ENCODE measurements around the gene LGR4.

Gene LGR4

DNA sequence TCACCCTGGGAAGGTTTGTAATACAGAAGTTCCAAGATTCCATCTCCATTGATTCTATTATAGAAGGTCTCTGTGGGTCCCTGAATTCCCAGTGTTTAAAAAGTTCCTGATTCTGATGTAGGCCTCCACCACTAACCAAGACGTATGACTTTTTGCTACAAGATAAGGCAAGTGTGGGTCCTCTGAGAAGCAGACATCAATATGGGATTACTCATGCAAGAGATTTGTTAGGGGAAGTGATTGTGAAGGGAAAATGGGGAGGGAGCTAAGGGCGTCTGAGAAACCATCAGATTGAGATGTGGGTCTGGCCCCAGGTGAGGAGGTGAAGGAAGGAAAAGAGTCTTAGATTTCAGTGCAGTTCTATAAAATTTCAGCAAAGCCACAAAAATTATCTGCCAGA is 10.2 kb upstream of the LGR4 start:
- no peak for DNase-seq

DNA sequence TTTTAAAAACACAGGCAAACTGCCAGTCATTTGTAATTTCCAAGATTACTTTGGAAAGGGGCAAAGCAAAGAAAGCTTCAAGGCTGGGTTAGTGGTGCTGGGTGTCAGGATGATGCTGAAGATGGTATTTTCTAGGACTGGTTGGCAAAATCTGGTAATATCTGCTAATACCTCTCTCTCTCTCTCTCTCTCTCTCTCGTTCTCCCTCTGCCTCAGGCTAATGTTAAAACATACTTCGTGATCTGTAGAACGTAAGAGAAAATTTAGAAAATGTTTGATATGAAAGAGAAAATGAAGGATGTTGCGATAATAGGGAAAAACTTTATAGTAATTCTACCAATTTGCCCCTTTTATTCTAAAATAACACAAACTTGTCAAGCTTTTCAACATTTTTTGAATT is 9.4 kb upstream of the LGR4 start:
- no peak for DNase-seq

DNA sequence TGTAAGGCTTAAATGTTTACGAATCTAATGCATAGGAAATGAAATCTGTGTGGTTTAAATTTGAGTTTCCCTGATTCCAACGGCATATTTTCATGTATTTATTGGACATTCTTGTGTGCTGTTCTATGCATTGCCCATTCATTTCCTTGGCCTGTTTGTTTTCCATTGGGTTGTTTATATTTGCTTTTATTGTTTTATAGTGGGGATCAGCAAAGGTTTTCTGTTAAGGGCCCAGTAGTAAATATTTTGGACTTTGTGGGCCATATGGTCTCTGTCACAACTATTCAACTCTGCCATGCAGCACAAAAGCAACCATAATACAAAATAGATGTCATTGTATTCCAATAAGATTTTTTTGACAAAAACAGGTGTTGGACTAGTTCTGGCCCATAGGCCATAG is 5.2 kb upstream of the LGR4 start:
- no peak for DNase-seq

GRCh38 chr11:27477243-27477642 is 4.7 kb upstream of the LGR4 start:
- no peak for DNase-seq

GRCh38 chr11:27475622-27476021 is 3.0 kb upstream of the LGR4 start:
- no peak for DNase-seq

- no peak for DNase-seq
These were observed 422 bp upstream of the LGR4 start for GRCh38 chr11:27473017-27473406.

- no peak for DNase-seq
These were observed 797 bp downstream of the LGR4 start for GRCh38 chr11:27471589-27472397.

DNA sequence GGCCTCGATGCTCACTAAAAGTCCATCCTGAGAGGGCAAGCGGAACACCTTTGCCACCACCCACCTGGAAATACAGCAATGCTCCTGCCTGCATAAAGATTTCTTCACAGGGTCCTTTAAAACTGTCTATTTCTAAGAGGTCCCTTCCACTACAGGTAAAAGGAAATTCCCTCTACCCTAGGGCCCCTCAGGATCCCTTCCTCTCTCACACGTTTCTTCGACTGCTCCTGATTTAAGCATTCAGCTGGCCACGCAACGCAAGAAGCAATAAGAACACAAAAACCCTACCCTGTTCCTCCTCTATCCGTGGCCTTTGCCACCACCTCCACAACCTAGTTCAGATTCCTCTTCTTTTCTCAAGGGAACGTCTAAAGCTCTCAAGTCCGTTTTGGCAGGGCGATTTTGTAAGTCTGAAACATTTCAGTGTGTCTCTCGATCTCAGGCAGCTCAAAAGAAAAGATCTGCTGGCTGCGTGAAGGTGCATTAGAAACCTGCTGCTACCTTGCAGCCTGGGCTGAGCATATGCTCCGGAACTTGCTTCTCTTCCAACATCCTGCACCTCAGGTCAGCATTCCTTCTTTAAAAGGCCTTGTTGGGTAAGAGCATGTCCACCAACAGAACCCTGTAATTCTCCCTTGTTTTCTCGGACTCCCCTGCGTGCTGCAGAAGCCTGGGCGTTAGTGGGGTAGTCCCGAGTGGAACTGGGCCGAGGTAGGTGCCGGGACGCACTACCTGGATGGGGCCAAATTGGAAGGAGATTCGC is 1.6 kb downstream of the LGR4 start:
- no peak for DNase-seq

GRCh38 chr11:27470166-27470565 is 2.4 kb downstream of the LGR4 start:
- DNase-seq = no peak

DNA sequence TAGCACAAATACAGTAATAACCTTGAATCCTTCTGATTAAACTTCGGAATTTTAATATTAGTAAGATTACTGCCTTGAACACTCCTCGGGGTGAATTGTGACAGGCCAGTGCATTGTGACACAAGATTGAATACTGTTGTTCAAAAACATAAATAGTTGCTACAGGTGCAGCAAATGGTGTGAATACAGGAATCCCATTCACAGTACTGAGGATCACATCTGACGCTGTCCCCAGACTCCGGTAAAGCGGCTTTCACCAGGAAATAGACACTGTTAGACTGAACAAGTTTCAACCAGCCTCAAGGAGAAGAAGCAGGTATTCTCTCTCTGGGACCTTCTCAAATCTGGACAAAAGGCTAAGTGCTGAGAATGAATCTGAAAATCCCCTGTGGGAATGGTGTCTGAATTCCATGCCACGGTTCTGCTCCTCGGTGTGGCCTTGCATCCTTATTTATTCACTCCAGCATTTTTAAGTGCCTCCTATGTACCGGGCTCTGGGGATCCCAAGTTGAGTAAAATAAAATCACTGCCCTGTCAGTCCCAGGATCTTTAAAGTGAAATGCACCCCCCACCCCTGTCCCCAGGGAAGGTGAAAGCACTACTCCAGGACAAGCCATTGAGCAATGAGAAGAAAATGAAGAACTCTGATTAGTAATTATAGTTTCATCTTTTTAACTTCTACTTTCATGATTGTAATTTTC is 3.4 kb downstream of the LGR4 start:
- DNase-seq = no peak

DNA sequence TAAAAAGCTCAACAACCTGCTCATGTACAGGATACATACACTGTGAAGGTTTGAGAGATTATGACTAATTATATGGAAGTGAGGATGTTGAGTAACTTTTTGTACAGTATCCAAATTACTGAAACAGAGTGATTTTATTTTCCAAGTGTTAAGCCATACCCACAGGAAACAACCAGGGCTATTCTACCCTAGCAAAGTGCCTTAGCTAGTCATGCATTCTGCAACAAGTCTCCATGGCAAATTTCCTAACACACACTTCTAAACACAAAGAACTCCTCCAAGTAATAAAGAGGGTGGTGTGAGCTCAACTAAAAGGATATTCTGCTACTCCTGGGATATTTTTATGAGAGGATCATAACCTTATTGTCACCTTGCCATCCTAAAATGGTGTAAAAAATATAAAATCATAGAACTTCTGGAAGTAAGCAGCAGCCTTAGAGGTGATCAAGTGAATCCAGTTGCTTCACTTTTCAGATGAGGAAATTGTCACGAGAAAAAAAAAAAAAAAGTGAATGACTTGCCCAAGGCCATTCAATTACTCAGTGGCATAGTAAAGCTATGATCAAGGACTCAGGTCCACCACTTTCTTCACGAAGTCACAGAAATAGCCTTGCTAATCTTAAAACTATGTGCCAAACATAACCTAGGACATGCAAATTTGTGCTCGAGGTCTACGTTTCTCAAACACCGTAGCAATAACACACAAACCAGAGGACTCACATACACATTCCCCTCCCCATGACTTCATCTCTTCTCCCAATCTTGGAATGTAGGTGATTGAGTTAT is 4.2 kb downstream of the LGR4 start:
- no peak for DNase-seq

GRCh38 chr11:27467181-27467913 is 5.2 kb downstream of the LGR4 start:
- DNase-seq = no peak

DNA sequence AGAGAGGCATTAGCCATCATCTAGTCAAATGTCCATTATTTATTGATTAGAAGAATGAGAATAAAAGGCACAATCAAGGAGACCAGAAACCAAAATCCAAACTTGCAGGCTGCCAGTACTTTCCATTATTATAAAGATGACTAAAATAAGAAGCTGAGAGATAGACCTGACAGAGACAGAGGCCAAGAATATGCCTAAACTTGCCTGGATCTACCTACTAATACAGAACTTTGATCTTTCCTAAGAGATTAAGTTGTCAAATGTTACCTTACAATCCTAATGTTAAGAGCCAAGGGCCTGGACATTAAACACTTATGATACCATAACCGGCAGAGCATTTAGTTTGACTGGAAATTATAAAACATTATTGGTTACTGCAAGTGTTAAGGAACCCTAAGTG is 6.2 kb downstream of the LGR4 start:
- no peak for DNase-seq

DNA sequence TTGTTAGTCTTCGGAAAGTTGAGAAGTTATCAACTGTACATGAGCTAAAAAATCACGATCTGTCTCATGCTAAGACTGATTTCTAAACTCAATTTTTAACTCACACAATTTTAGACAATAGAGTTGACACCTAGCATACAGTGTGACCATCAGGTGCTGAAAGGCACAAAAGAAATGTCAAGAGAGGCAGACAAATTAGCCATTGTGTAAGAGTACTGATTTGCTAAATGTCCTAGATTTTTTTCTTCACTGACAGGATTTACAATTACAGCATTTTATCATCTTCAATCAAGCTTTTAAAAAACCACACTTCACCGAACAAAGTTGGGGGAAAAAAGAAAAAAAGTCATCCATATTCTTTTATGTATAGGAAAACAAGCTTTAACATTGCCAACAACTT is 7.0 kb downstream of the LGR4 start:
- DNase-seq = no peak

DNA sequence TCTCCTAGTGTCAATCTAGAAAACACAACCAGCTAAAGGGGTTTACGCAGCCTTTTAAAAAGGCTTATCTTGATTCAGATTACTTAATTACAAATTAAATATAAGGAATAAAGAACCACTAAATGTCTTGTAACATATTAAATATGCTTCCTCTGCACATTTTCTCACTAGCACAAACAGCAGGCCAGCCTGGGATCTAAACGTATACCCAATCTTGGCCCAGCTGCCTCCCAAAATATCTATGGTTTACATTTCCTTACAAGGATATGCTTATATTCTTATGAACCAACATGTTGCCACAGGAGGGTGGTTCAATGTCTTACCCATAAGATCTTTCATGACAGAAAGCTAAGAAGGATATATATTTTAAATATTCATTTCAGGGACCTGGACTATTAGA is 7.7 kb downstream of the LGR4 start:
- no peak for DNase-seq

- no peak for DNase-seq
These were observed 8.3 kb downstream of the LGR4 start for GRCh38 chr11:27464289-27464696.

DNA sequence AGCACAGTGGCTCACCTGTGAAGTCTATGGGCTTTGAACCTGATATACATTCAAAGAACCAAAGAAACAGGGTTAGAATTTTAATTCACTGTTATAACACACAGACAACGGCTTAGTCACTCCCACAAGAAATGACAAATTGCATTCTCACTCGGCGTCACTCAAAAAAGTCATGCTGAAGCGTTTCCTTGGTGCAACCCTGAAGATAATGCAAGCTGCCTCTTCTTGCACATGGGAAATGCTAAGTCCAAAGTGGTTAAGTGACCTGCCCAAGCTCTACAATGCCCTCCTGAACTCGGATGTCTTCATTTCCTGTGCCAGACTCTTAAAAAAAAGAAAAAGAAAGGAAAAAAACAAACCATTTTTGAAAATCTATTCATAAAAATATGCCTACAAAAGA is 10.0 kb downstream of the LGR4 start:
- DNase-seq = no peak

- no peak for DNase-seq
These were observed 12.2 kb downstream of the LGR4 start for GRCh38 chr11:27460158-27460978.

DNA sequence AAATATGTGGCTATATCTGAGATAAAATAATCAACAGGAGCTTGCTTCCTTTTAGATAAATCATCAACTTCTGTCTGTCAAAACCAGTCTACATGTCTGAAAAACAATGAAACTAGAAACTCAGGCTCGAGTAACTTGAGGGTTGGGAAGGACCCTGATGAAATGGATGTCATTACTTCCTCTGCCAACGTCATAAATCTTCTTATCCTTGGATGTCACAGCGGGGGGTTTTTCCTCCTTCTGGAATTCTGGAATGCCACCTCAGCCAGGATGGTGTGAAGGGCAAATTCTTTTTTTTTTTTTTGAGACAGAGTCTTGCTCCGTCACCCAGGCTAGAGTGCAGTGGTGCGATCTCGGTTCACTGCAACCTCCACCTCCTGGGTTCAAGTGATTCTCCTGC is 13.4 kb downstream of the LGR4 start:
- no peak for DNase-seq

GRCh38 chr11:27458182-27458581 is 14.4 kb downstream of the LGR4 start:
- no peak for DNase-seq

DNA sequence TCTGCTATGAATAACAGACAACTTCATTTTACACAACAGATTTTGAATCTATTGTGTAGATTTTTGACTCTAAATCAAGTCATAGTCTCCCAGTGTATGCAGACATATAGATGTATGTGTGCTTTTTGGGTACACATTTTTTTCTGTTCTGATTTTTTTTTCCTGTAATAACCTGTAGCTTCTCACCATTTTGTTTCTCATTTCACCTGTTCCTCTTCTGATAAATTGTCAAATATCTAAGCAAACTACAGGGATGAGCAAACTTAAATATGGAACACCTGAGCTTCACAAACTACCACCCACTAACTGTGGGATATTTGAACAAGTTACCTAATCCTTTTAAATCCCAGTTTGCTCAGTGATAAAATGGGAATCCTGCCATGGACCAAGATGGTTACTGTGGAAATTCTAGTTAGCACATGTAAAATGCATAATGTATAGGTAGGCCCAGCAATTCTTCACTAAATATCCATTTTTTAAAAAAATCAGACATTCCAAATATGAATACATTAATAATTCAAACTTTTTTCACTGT is 15.7 kb downstream of the LGR4 start:
- DNase-seq = no peak

Measured in SHP77 (cell line).